ENCODE data around the gene PRDM5. TPM values are rescaled to one million over a fixed set of nuclear protein-coding genes. Genes with fewer than 3 reads are reported as not detected.

PRDM5 gene
- polyA plus RNA-seq, 1 donor from 2014 or later = 1.6 TPM

GRCh38 chr4:120769227-120769626, 153.3 kb downstream of the PRDM5 start:
- Histone ChIP-seq H3K36me3 (ENCODE audit: insufficient read depth, low read length) (no peaks in the 10 kb centered on the region), H3K27ac (ENCODE audit: low read length) (no peak overlapping the region), H3K27me3 (ENCODE audit: insufficient read depth, low read depth, low read length) (no peaks in the 10 kb centered on the region), H3K9me3 (ENCODE audit: low read length) (no peaks in the 10 kb centered on the region), H3K9ac (ENCODE audit: low read length) (no peak overlapping the region), H3K79me2 (replicated peaks; ENCODE audit: insufficient read depth, low read length) (no peaks in the 10 kb centered on the region), H3F3A (ENCODE audit: insufficient read depth, low read length, poor library complexity, severe bottlenecking) (no peaks in the 10 kb centered on the region), H2AFZ (ENCODE audit: low read depth, low read length) (no peak overlapping the region), H3K4me2 (ENCODE audit: low read length) (no peak overlapping the region), H3K9me2 (ENCODE audit: insufficient read depth, low read length) (no peaks in the 10 kb centered on the region), H4K20me1 (ENCODE audit: insufficient read depth) (no peaks in the 10 kb centered on the region), H3K4me3 (ENCODE audit: low read length) (no peak overlapping the region)
- TF ChIP-seq REST (IDR thresholded peaks at IDR 0.05; ENCODE audit: borderline replicate concordance) = no peak
- TF ChIP-seq POLR2AphosphoS5 (IDR thresholded peaks at IDR 0.05) = no peak
- no peak for TF ChIP-seq EP300 (conservative IDR thresholded peaks at IDR 0.05; ENCODE audit: poor library complexity, severe bottlenecking)
- TF ChIP-seq EZH2 (IDR thresholded peaks at IDR 0.05; ENCODE audit: borderline replicate concordance, insufficient read depth, low read length, poor library complexity, severe bottlenecking) = no peak
- no peak for TF ChIP-seq CTCF (IDR thresholded peaks at IDR 0.05; ENCODE audit: poor library complexity, severe bottlenecking)
- no peak for TF ChIP-seq RAD21 (conservative IDR thresholded peaks at IDR 0.05)
- TF ChIP-seq TAF1 (IDR thresholded peaks at IDR 0.05; ENCODE audit: low read depth) = no peak
- TF ChIP-seq MXI1 (conservative IDR thresholded peaks at IDR 0.05; ENCODE audit: poor library complexity, severe bottlenecking) = no peak
- TF ChIP-seq SMC3 (conservative IDR thresholded peaks at IDR 0.05; ENCODE audit: poor library complexity) = no peak

DNA sequence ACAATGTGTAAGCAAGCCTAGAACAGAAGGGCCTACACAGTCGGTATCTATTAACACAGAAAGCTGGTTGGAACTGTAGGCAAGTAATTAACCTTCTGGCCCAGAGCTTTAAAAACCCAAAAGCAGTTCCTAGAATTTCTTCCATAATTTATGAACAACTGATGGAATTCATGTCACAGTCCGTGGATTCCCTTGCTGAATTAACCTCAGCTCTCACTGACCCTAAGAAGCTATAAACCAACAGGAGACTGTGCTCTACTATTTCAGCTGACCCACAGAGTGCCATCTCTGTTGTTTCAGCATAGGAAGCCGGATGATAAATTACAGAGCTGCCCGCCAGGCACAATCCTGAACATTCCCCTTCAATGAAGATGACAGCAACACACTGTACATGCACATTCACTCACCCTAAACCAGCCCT, 157.3 kb downstream of the PRDM5 start:
- Histone ChIP-seq H3F3A (ENCODE audit: insufficient read depth, low read length, poor library complexity, severe bottlenecking) (no peaks in the 10 kb centered on the region), H3K9me3 (ENCODE audit: low read length) (no peaks in the 10 kb centered on the region), H3K4me2 (ENCODE audit: low read length) (no peak overlapping the region), H3K27me3 (ENCODE audit: insufficient read depth, low read depth, low read length) (no peaks in the 10 kb centered on the region), H3K9me2 (ENCODE audit: insufficient read depth, low read length) (no peaks in the 10 kb centered on the region), H3K4me3 (ENCODE audit: low read length) (no peak overlapping the region), H4K20me1 (ENCODE audit: insufficient read depth) (no peaks in the 10 kb centered on the region), H2AFZ (ENCODE audit: low read depth, low read length) (no peak overlapping the region), H3K79me2 (replicated peaks; ENCODE audit: insufficient read depth, low read length) (no peaks in the 10 kb centered on the region), H3K36me3 (ENCODE audit: insufficient read depth, low read length) (no peaks in the 10 kb centered on the region), H3K27ac (ENCODE audit: low read length) (no peak overlapping the region), H3K9ac (ENCODE audit: low read length) (no peak overlapping the region)
- TF ChIP-seq EP300 (conservative IDR thresholded peaks at IDR 0.05; ENCODE audit: poor library complexity, severe bottlenecking) (no peak), SMC3 (conservative IDR thresholded peaks at IDR 0.05; ENCODE audit: poor library complexity) (no peak), POLR2AphosphoS5 (IDR thresholded peaks at IDR 0.05) (no peak), RAD21 (conservative IDR thresholded peaks at IDR 0.05) (no peak)
